VCaP (cell line): ENCODE measurements around the gene SLX4IP.

Experiments
- H3K27ac ChIP-seq: fragments of 450-650 bp; 2 replicates; pipeline ENCODE4 v1.5.1; 2017
- TF ChIP-seq, protein P1 (sequence below): fragments of 450-650 bp; conservative IDR thresholded peaks from 2 replicates; pipeline ENCODE4 v1.5.1; 2017; ENCODE audit warnings: mild to moderate bottlenecking, moderate library complexity

The SLX4IP gene

DNA sequence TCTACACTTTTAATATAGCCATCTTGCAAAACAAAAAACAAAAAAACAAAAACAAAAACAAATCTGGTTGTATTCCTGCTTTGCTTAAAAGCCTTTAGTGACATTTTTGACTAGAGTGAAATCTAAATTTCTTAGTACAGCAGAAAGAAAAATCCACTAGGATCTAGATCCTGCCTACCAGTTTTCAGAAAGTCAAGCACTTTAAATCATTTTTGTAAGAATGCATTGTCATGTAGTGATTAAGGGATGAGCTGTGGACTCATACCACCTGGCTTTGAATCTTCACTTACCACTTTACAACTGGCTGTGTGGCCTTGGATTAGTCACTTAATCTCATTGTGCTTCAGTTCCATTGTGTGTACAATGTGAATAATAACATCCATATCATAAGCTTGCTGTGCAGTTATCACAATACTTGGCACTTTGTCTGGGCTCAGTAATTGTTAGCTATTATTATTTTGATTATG, 5.1 kb upstream of the SLX4IP start:
- TF ChIP-seq, protein P1, sequence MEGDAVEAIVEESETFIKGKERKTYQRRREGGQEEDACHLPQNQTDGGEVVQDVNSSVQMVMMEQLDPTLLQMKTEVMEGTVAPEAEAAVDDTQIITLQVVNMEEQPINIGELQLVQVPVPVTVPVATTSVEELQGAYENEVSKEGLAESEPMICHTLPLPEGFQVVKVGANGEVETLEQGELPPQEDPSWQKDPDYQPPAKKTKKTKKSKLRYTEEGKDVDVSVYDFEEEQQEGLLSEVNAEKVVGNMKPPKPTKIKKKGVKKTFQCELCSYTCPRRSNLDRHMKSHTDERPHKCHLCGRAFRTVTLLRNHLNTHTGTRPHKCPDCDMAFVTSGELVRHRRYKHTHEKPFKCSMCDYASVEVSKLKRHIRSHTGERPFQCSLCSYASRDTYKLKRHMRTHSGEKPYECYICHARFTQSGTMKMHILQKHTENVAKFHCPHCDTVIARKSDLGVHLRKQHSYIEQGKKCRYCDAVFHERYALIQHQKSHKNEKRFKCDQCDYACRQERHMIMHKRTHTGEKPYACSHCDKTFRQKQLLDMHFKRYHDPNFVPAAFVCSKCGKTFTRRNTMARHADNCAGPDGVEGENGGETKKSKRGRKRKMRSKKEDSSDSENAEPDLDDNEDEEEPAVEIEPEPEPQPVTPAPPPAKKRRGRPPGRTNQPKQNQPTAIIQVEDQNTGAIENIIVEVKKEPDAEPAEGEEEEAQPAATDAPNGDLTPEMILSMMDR, result no peak
- no peak overlapping the region for H3K27ac ChIP-seq

DNA sequence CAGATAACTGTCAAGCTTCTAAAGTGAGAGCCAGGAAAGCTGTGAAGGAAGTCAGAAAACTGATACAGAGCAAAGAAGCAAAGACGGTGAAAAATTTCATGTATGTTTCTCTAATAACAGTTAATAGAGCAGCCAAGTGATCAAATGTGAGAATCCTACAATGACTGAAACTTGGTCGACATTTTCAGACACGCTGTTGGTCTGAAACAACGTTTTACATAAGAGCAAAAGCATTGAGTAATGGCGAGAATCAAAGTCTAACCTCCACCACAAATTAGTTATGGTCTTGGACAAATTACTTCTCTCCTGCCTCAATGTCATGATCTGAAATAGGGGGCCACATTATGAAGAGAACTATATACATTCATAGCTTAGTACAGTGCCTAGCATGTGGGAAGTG, 4.4 kb upstream of the SLX4IP start:
- TF ChIP-seq, protein P1, result no peak
- no peak overlapping the region for H3K27ac ChIP-seq

DNA sequence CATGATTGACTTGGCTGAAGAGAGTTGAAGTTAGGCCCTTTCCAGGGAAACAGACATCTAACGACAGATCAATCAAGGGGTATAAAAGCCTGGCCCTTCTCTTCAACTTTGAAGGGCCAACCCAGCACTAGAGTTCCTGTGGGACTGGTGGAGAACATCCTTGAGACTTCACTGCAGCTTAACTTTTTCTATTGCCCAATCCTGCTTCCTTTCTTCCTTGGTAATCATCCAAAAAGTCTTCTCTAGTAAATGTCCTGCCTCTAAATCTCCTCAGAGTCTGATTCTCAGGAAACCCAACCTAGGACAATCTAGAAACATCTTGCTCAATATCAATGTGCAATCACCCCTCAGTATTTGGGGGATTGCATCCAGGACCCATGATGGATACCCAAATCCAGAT, 3.0 kb upstream of the SLX4IP start:
- H3K27ac ChIP-seq, result no peak overlapping the region
- TF ChIP-seq, protein P1, result no peak

DNA sequence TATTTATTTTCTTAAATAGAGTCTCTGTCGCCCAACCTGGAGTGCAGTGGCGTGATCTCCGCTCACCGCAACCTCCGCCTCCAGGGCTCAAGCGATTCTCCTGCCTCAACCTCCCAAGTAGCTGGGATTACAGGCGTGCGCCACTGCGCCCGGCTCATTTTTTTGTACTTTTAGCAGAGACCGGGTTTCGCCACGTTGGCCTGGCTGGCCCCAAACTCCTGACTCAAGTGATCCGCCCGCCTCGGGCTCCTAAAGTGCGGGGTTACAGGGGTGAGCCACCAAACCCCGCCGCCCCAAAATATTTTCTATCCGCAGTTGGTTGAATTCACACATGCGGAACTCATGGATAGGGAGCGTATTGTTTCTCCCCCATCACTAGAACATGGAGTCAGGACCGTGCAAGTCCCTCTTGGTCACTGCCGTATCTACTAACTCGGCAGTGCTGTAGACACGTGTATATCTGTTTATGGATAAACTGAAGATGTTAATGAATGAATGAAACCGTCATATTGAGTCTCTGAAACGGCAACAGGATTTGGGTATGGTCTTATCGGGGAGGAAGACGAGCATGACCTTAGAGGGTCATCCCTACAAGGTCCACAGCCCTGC, 2.0 kb upstream of the SLX4IP start:
- H3K27ac ChIP-seq, result peak overlapping the region; percentile 93
- TF ChIP-seq, protein P1, result no peak

DNA sequence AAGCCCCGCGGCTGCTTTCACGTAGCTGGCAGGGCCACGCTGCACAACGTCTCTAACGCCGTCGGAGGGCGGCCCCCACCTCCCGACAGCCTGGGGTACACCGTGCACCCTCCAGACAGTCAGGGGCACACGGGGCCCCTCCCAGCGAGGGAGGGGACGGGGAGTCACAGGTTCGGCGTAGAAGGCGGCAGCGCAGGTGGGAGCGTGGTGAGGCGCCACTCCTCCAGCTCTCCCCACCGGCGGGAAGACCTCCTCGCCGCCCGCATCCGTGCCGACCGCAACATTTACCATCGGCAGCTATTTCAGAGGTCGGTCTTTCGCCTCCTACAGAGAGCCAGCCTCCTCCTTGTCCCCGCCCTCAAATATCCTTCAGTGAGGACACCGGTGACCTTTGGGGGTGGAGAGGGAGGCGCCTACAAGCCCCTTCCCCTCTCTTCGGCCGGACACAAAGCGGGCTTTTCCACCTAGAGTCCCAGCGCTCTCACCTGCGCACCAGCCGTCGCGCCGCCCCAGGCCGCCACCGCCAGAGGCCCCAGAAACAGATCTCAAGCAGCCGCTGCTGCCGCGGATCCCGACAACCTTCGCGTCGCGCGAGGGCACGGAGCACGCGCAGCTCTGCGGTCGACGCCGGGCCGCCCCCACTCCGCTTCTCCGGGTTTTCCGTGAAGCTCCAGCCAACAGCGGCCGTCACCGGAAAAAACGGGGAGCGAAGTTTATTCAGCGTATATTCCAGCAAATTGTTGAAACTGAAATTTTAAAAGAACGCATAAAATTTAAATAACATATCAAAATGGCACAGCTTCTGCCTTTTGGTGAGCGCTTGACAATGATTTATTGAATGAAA, 1.3 kb upstream of the SLX4IP start, which contains the start of gene MKKS:
TSS of gene MKKS (minus strand) at position 600 of the 844 bp plus-strand sequence. CDS start 20,708 bp downstream, outside the sequence.
- TF ChIP-seq, protein P1, result 0 out of 2 replicates have a peak, but pooled peaks have one; percentile 8
- H3K27ac ChIP-seq, result peak within 1 kb of the TSS; percentile 93

DNA sequence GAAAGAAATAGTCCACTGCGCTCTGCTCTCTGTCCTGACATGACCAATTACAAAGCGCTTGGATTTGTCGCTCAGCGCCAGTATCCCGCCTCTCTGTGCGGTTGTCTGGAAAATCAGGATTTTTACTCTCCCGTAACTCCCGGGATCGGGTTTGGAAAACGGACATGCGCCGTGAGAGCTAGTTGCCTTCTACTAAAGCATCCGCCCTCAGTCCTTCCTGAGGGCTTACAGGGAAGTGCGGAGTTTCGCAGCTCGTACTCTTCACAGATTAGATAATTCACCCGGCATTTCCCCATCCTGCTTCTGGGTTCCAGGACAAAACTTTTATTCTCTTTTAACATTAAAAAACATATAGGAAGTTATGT, 656 bp upstream of the SLX4IP start:
- H3K27ac ChIP-seq, result peak overlapping the region; percentile 93
- TF ChIP-seq, protein P1, result no peak

DNA sequence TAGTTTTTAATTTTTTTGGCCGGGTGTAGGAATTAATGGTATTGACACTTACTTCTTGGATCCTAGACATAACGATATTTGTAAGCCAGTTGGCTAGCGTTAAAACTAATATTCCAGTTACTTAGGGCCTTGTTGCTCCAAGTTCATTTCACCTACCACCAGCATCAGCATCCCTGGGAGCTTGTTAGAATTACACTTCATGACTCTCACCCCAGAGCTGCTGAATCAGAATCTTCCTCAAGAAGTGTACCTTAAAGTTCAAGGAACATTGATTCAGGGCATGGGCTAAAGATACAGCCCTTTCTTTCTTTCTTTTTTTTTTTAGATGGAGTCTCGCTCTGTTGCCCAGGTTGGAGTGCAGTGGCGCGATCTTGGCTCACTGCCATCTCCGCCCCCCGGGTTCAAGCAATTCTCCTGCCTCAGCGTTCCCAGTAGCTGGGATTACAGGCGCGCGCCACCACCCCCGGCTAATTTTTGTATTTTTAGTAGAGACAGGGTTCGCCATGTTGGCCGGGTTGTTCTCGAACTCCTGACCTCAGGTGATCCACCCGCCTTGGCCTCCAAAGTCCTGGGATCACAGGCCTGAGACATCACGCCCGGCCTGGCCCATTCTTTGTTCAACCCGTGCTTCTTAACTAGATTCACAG, 1.1 kb downstream of the SLX4IP start:
- TF ChIP-seq, protein P1, result no peak
- H3K27ac ChIP-seq, result peak overlapping the region; percentile 93
